Smooth muscle cell (in vitro differentiated cells): ENCODE results near the gene WASL. TPM values are rescaled to one million over a fixed set of nuclear protein-coding genes. Genes with fewer than 3 reads are reported as not detected.

ENCODE experiments used
- DNase-seq: peaks from one replicate; lab custom pipeline; 2025; ENCODE audit not compliant: unreplicated experiment; lab: John Stamatoyannopoulos, UW
- H2AFZ ChIP-seq: fragments of 200-600 bp; sonication (generic); 2 replicates; pipeline ENCODE4 v1.6.0; 2016; ENCODE audit warnings: antibody characterized with exemption, low read depth, mild to moderate bottlenecking
- H3F3A ChIP-seq: fragments of 200-600 bp; sonication (generic); 2 replicates; pipeline ENCODE4 v1.6.0; 2017; ENCODE audit warnings: antibody characterized with exemption, low read depth
- H3K27ac ChIP-seq: fragments of 200-600 bp; sonication (generic); 2 replicates; pipeline ENCODE4 v1.5.1; 2016; ENCODE audit warnings: low read depth, mild to moderate bottlenecking
- H3K27me3 ChIP-seq: fragments of 200-600 bp; sonication (generic); 2 replicates; pipeline ENCODE4 v1.6.1; 2016; ENCODE audit warnings: low read depth, mild to moderate bottlenecking
- H3K36me3 ChIP-seq: fragments of 200-600 bp; sonication (generic); 2 replicates; pipeline ENCODE4 v1.5.1; 2016; ENCODE audit warnings: low read depth
- H3K4me1 ChIP-seq: fragments of 200-600 bp; sonication (generic); 2 replicates; pipeline ENCODE4 v1.5.1; 2016; ENCODE audit warnings: low read depth
- H3K4me2 ChIP-seq: fragments of 200-600 bp; sonication (generic); 2 replicates; pipeline ENCODE4 v1.6.0; 2016; ENCODE audit warnings: mild to moderate bottlenecking
- H3K4me3 ChIP-seq: fragments of 200-600 bp; sonication (generic); 2 replicates; pipeline ENCODE4 v1.5.1; 2016; ENCODE audit warnings: mild to moderate bottlenecking
- H3K79me2 ChIP-seq: fragments of 200-600 bp; sonication (generic); 2 replicates; pipeline ENCODE4 v1.6.0; 2016; ENCODE audit warnings: low read depth, mild to moderate bottlenecking
- H3K9ac ChIP-seq: fragments of 200-600 bp; sonication (generic); 2 replicates; pipeline ENCODE4 v1.6.0; 2016; ENCODE audit warnings: low read depth
- H3K9me3 ChIP-seq: fragments of 200-600 bp; sonication (generic); replicated peaks from 2 replicates; pipeline ENCODE4 v1.5.1; 2016; ENCODE audit warnings: low read depth
- H4K20me1 ChIP-seq: fragments of 200-600 bp; sonication (generic); 2 replicates; pipeline ENCODE4 v1.6.0; 2016; ENCODE audit warnings: low read depth
- WGBS: methylation state at CpG from one replicate; pipeline ENCODE4 v1.1.7; 2016; ENCODE audit warnings: low lambda C conversion rate; 5-methylcytosine and 5-hydroxymethylcytosine counted together
- polyA plus RNA-seq: library from polyadenylated mRNA; unstranded; fragments of >200 nt; fragmentation: Nextera tagmentation; extraction: Ambion mirVana; gene quantifications from 2 replicates; pipeline ENCODE4 v1.2.1, GENCODE V29; 2016
- total RNA-seq: library from RNA; depleted of rRNA; stranded (reverse); fragments of >200 nt; gene quantifications from 2 replicates; pipeline ENCODE4 v1.2.3, GENCODE V29; 2014
- TF ChIP-seq, protein P1 (sequence below): fragments of 200-600 bp; sonication (generic); IDR thresholded peaks from 2 replicates; pipeline ENCODE4 v1.5.1; 2017; ENCODE audit warnings: borderline replicate concordance, mild to moderate bottlenecking, antibody characterized with exemption; ENCODE audit not compliant: insufficient read depth, poor library complexity, severe bottlenecking

Gene WASL
- total and polyA plus RNA-seq, 2 experiments from 2014 or later, result 22.7 to 35.3 TPM

DNA sequence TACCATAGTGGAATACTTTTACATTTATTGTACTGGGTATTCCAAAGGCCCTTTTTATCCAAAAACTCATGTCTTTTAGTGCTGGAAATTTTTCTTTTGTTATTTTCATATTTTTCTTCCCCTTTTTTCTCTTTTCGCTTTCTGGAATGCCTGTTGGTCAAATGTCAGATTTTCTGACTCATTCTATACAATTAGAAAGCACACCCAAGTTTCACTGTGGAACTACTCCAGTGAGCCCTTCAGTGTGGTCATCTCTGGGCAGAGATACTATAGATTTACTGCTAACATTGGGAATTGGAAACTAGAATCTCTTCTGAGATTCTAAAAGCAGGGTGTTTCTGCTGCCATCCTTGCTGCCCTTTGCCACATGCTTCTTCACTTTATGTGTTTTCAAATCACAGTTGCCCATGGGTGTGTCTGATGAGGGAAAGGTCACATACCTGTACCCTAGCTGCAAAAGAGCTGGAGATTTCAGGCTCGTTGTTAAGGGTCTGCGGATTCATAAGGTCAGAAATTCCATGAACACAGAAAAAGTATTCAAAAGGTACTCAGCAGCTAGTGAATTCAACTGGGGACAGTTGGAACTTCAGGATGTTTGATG is 5.6 kb upstream of the WASL start:
- 95% methylated on average over 3 of the region's 3 CpGs for WGBS
- no peak for DNase-seq

DNA sequence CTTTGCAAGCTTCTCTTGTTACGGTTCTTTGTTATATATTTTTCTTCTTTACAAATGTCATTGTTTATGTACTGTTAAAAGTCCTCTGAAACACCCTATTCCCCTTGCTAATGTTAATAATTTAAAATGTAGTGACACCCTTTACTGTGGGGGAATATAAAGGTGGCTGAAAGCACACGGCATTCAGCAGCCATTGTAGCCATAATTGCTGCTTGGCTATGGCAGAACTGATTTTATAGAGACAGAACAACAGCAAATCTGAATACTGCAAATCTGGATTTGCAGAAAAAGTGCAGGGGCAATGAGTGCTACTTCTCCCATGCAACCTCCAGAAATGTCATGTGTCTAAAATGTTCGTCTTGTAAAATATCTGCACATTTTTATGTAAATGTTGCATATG is 3.7 kb upstream of the WASL start:
- Histone ChIP-seq H2AFZ (peak overlapping the region; percentile 40), H4K20me1 (peaks cover 5% of the 10 kb centered on the region), H3K9me3 (no peaks in the 10 kb centered on the region), H3K36me3 (no peaks in the 10 kb centered on the region), H3K27me3 (no peaks in the 10 kb centered on the region), H3K79me2 (peaks cover 12% of the 10 kb centered on the region), H3K4me1 (peaks cover 16% of the 10 kb centered on the region), H3K4me3 (no peak overlapping the region), H3K4me2 (no peak overlapping the region), H3K9ac (no peak overlapping the region), H3F3A (peaks cover 20% of the 10 kb centered on the region), H3K27ac (no peak overlapping the region)
- WGBS, result 89% methylated on average over 3 of the region's 3 CpGs
- DNase-seq, result no peak
- TF ChIP-seq, protein P1, sequence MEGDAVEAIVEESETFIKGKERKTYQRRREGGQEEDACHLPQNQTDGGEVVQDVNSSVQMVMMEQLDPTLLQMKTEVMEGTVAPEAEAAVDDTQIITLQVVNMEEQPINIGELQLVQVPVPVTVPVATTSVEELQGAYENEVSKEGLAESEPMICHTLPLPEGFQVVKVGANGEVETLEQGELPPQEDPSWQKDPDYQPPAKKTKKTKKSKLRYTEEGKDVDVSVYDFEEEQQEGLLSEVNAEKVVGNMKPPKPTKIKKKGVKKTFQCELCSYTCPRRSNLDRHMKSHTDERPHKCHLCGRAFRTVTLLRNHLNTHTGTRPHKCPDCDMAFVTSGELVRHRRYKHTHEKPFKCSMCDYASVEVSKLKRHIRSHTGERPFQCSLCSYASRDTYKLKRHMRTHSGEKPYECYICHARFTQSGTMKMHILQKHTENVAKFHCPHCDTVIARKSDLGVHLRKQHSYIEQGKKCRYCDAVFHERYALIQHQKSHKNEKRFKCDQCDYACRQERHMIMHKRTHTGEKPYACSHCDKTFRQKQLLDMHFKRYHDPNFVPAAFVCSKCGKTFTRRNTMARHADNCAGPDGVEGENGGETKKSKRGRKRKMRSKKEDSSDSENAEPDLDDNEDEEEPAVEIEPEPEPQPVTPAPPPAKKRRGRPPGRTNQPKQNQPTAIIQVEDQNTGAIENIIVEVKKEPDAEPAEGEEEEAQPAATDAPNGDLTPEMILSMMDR, result no peak

More for the DNA sequence above, 5.6 kb upstream of the WASL start:
- TF ChIP-seq, protein P1, result no peak
- H2AFZ ChIP-seq, result no peak overlapping the region
- H3K9ac ChIP-seq, result no peak overlapping the region
- H4K20me1 ChIP-seq, result no peaks in the 10 kb centered on the region
- H3K4me1 ChIP-seq, result peaks cover 16% of the 10 kb centered on the region
- no peaks in the 10 kb centered on the region for H3K36me3 ChIP-seq
- H3K27me3 ChIP-seq, result no peaks in the 10 kb centered on the region
- no peak overlapping the region for H3K27ac ChIP-seq
- no peak overlapping the region for H3K4me2 ChIP-seq
- H3K9me3 ChIP-seq, result no peaks in the 10 kb centered on the region
- peaks cover 6% of the 10 kb centered on the region for H3K79me2 ChIP-seq
- H3K4me3 ChIP-seq, result no peak overlapping the region
- H3F3A ChIP-seq, result peaks cover 10% of the 10 kb centered on the region

DNA sequence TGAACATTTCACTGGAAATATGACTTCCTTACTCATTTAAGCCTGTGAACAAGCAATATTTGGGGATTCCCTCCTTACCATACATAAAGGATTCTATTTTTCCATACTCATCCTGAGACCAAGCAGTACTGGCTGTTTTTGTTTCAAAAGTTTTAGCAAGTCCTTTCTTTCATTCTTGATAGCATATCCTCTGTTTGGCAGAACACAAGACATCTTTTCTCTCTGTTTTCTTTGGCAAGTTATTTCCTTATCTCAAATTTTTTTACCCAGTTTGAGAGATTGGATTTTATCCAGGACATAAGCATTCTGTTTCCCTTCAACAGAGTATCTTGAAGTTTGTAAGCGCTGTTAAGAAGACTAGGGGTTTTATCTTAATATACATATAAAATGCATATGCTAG is 3.0 kb upstream of the WASL start:
- peaks cover 22% of the 10 kb centered on the region for H3K4me1 ChIP-seq
- H4K20me1 ChIP-seq, result peaks cover 12% of the 10 kb centered on the region
- 38% methylated on average over 1 of the region's 1 CpG for WGBS
- peaks cover 19% of the 10 kb centered on the region for H3K79me2 ChIP-seq
- DNase-seq, result no peak
- H3K4me3 ChIP-seq, result no peak overlapping the region
- TF ChIP-seq, protein P1, result no peak
- H3F3A ChIP-seq, result peaks cover 23% of the 10 kb centered on the region
- no peaks in the 10 kb centered on the region for H3K9me3 ChIP-seq
- H2AFZ ChIP-seq, result peak overlapping the region; percentile 40
- H3K27me3 ChIP-seq, result no peaks in the 10 kb centered on the region
- no peaks in the 10 kb centered on the region for H3K36me3 ChIP-seq
- no peak overlapping the region for H3K9ac ChIP-seq
- H3K4me2 ChIP-seq, result peak overlapping the region; percentile 19
- H3K27ac ChIP-seq, result no peak overlapping the region
